Hepatocyte (in vitro differentiated cells): Measurements from ENCODE around the gene ARSB. TPM values are rescaled to one million over a fixed set of nuclear protein-coding genes. Genes with fewer than 3 reads are reported as not detected.

Experiments
- DNase-seq: peaks from one replicate; pipeline ENCODE4 v3.0.0-alpha.2; 2016; ENCODE audit warnings: low spot score
- H2AFZ ChIP-seq: fragments of 200-600 bp; sonication (generic); 2 replicates; pipeline ENCODE4 v1.6.0; 2016; ENCODE audit warnings: antibody characterized with exemption, mild to moderate bottlenecking
- H3K27ac ChIP-seq: fragments of 200-600 bp; sonication (generic); 2 replicates; pipeline ENCODE4 v1.5.1; 2016; ENCODE audit warnings: mild to moderate bottlenecking
- H3K27me3 ChIP-seq: fragments of 200-600 bp; sonication (generic); 2 replicates; pipeline ENCODE4 v1.6.1; 2016
- H3K36me3 ChIP-seq: fragments of 200-600 bp; sonication (generic); replicated peaks from 2 replicates; pipeline ENCODE4 v1.5.1; 2016; ENCODE audit warnings: low read depth; ENCODE audit not compliant: insufficient read depth
- H3K4me1 ChIP-seq: fragments of 200-600 bp; sonication (generic); 2 replicates; pipeline ENCODE4 v1.5.1; 2016; ENCODE audit warnings: mild to moderate bottlenecking, moderate library complexity; ENCODE audit not compliant: insufficient read depth
- H3K4me2 ChIP-seq: fragments of 200-600 bp; sonication (generic); 2 replicates; pipeline ENCODE4 v1.6.0; 2016
- H3K4me3 ChIP-seq: fragments of 200-600 bp; sonication (generic); 2 replicates; pipeline ENCODE4 v1.5.1; 2016; ENCODE audit warnings: mild to moderate bottlenecking
- H3K79me2 ChIP-seq: fragments of 200-600 bp; sonication (generic); 2 replicates; pipeline ENCODE4 v1.6.0; 2017; ENCODE audit warnings: mild to moderate bottlenecking
- H3K9me2 ChIP-seq: fragments of 200-600 bp; sonication (generic); replicated peaks from 2 replicates; pipeline ENCODE4 v1.6.0; 2017; ENCODE audit warnings: mild to moderate bottlenecking; ENCODE audit not compliant: insufficient read depth
- H3K9me3 ChIP-seq: fragments of 200-600 bp; sonication (generic); 2 replicates; pipeline ENCODE4 v1.5.1; 2016; ENCODE audit warnings: low read depth, mild to moderate bottlenecking
- H4K20me1 ChIP-seq: fragments of 200-600 bp; sonication (generic); 2 replicates; pipeline ENCODE4 v1.6.0; 2016; ENCODE audit warnings: mild to moderate bottlenecking; ENCODE audit not compliant: insufficient read depth, poor library complexity, severe bottlenecking
- EZH2 ChIP-seq: fragments of 200-600 bp; sonication (generic); IDR thresholded peaks from 2 replicates; pipeline ENCODE4 v1.6.1; 2016; ENCODE audit warnings: antibody characterized with exemption, mild to moderate bottlenecking, borderline replicate concordance
- EZH2phosphoT487 ChIP-seq: fragments of 200-600 bp; sonication (generic); IDR thresholded peaks from one replicate; pipeline ENCODE4 v1.6.1; 2018; ENCODE audit warnings: antibody characterized with exemption, mild to moderate bottlenecking, low read depth, moderate library complexity; ENCODE audit not compliant: unreplicated experiment, severe bottlenecking
- WGBS: methylation state at CpG from one replicate; pipeline ENCODE4 v1.1.6; 2016; ENCODE audit warnings: low lambda C conversion rate; ENCODE audit errors: missing lambda C conversion rate; 5-methylcytosine and 5-hydroxymethylcytosine counted together
- polyA plus RNA-seq: library from polyadenylated mRNA; unstranded; fragments of >200 nt; fragmentation: Nextera tagmentation; extraction: Ambion mirVana; gene quantifications from 2 replicates; pipeline ENCODE4 v1.2.1, GENCODE V29; 2016
- total RNA-seq: library from RNA; depleted of rRNA; stranded (reverse); fragments of >200 nt; gene quantifications from 2 replicates; pipeline ENCODE4 v1.2.3, GENCODE V29; 2014
- TF ChIP-seq, protein P1 (sequence below): fragments of 200-600 bp; sonication (generic); IDR thresholded peaks from 2 replicates; pipeline ENCODE4 v1.5.1; 2016; ENCODE audit warnings: antibody characterized with exemption, mild to moderate bottlenecking; ENCODE audit not compliant: poor library complexity

ARSB gene
- total and polyA plus RNA-seq, 2 experiments from 2014 or later, result 13.5 to 19.8 TPM

- H3K9me2 ChIP-seq, result no peaks in the 10 kb centered on the region
- peaks cover 1% of the 10 kb centered on the region for H3K9me3 ChIP-seq
- no peak overlapping the region for H3K27ac ChIP-seq
- H3K4me1 ChIP-seq, result no peaks in the 10 kb centered on the region
- no peak overlapping the region for H3K4me3 ChIP-seq
- no peak for DNase-seq
- WGBS, result 93% methylated on average over 4 of the region's 4 CpGs
- H3K79me2 ChIP-seq, result no peaks in the 10 kb centered on the region
- H2AFZ ChIP-seq, result no peak overlapping the region
- TF ChIP-seq EZH2phosphoT487 (no peak), EZH2 (no peak)
- TF ChIP-seq, protein P1, sequence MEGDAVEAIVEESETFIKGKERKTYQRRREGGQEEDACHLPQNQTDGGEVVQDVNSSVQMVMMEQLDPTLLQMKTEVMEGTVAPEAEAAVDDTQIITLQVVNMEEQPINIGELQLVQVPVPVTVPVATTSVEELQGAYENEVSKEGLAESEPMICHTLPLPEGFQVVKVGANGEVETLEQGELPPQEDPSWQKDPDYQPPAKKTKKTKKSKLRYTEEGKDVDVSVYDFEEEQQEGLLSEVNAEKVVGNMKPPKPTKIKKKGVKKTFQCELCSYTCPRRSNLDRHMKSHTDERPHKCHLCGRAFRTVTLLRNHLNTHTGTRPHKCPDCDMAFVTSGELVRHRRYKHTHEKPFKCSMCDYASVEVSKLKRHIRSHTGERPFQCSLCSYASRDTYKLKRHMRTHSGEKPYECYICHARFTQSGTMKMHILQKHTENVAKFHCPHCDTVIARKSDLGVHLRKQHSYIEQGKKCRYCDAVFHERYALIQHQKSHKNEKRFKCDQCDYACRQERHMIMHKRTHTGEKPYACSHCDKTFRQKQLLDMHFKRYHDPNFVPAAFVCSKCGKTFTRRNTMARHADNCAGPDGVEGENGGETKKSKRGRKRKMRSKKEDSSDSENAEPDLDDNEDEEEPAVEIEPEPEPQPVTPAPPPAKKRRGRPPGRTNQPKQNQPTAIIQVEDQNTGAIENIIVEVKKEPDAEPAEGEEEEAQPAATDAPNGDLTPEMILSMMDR, result no peak
- no peaks in the 10 kb centered on the region for H4K20me1 ChIP-seq
- no peaks in the 10 kb centered on the region for H3K27me3 ChIP-seq
- no peaks in the 10 kb centered on the region for H3K36me3 ChIP-seq
- no peak overlapping the region for H3K4me2 ChIP-seq
These were observed 205.8 kb downstream of the ARSB start for GRCh38 chr5:78779262-78779661.

DNA sequence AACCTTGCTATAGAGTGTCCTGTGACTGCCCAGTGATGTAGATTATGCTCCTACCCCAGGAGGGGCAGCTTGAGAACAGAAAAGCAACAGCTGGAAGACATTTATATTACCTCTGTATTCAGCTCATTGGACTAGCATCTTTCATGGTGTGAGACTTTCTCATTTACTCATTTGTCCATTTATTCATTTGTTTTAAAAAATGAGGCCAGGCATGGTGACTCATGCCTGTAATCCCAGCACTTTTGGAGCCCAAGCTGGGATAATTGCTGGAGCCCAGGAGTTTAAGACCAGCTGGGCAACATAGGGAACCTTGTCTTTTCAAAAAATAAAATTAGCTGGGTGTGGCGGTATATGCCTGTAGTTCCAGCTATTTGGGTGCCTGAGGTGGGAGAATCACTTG, 206.6 kb downstream of the ARSB start:
- no peak overlapping the region for H3K27ac ChIP-seq
- no peak overlapping the region for H3K4me2 ChIP-seq
- DNase-seq, result no peak
- no peaks in the 10 kb centered on the region for H3K4me1 ChIP-seq
- no peaks in the 10 kb centered on the region for H3K79me2 ChIP-seq
- TF ChIP-seq EZH2, result no peak
- no peak for TF ChIP-seq EZH2phosphoT487
- TF ChIP-seq, protein P1, result no peak
- H3K9me2 ChIP-seq, result no peaks in the 10 kb centered on the region
- H2AFZ ChIP-seq, result no peak overlapping the region
- H4K20me1 ChIP-seq, result no peaks in the 10 kb centered on the region
- H3K4me3 ChIP-seq, result no peak overlapping the region
- H3K27me3 ChIP-seq, result no peaks in the 10 kb centered on the region
- no peaks in the 10 kb centered on the region for H3K9me3 ChIP-seq
- WGBS, result 95% methylated on average over 1 of the region's 1 CpG
- no peaks in the 10 kb centered on the region for H3K36me3 ChIP-seq

DNA sequence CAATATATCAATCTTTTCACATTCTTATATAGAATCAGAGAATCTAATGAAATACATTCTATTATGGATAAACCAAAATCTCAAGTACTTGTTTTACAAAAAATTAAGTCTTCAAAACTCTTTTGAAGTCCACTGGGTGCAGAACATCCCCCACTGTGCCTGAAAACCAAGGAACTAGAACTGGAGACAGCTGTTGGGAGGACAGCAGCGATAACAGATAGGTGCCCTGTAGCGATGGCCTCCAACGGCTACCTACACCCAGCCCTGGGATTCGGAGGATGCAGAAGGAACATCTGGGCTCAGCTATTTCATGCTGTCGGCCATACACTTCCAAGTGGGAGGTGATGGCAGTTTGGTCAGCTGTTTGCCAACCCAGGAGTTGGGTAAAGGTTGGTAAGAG, 207.2 kb downstream of the ARSB start:
- Histone ChIP-seq H2AFZ (no peak overlapping the region), H3K4me3 (no peak overlapping the region), H3K9me2 (no peaks in the 10 kb centered on the region), H4K20me1 (no peaks in the 10 kb centered on the region), H3K27me3 (no peaks in the 10 kb centered on the region), H3K79me2 (no peaks in the 10 kb centered on the region), H3K4me1 (no peaks in the 10 kb centered on the region), H3K27ac (no peak overlapping the region), H3K9me3 (no peaks in the 10 kb centered on the region), H3K4me2 (no peak overlapping the region), H3K36me3 (no peaks in the 10 kb centered on the region)
- DNase-seq, result no peak
- TF ChIP-seq EZH2phosphoT487 (no peak), EZH2 (no peak)
- TF ChIP-seq, protein P1, result no peak
- 98% methylated on average over 5 of the region's 5 CpGs for WGBS

GRCh38 chr5:78776637-78777036, 208.5 kb downstream of the ARSB start:
- peaks cover 7% of the 10 kb centered on the region for H3K4me1 ChIP-seq
- H3K9me2 ChIP-seq, result no peaks in the 10 kb centered on the region
- H2AFZ ChIP-seq, result no peak overlapping the region
- no peaks in the 10 kb centered on the region for H3K79me2 ChIP-seq
- WGBS, result 82% methylated on average over 1 of the region's 1 CpG
- TF ChIP-seq, protein P1, result no peak
- TF ChIP-seq EZH2 (no peak), EZH2phosphoT487 (no peak)
- no peak for DNase-seq
- no peak overlapping the region for H3K27ac ChIP-seq
- no peak overlapping the region for H3K4me3 ChIP-seq
- H4K20me1 ChIP-seq, result no peaks in the 10 kb centered on the region
- no peaks in the 10 kb centered on the region for H3K9me3 ChIP-seq
- H3K36me3 ChIP-seq, result no peaks in the 10 kb centered on the region
- H3K27me3 ChIP-seq, result no peaks in the 10 kb centered on the region
- H3K4me2 ChIP-seq, result no peak overlapping the region
